GM19468 (cell line): ENCODE data around the gene NME8.
"Not testable (repeated sequence)": the region's sequence is repeated elsewhere in the genome, so short reads cannot be mapped to it uniquely, and the experiment has no call there.

ENCODE experiments used
- ATAC-seq: cut with Tn5 transposase; IDR thresholded peaks from one replicate; pipeline ENCODE4 v1.9.1; 2021; ENCODE audit warnings: mild to moderate bottlenecking, moderate library complexity, moderate number of reproducible peaks; ENCODE audit not compliant: unreplicated experiment; ENCODE audit errors: extremely low read depth

The NME8 gene

GRCh38 chr7:37848297-37848696 is at the start of gene NME8:
Gene NME8 (plus strand): TSS chr7:37848597. CDS start chr7:37850267, 1,670 bp downstream.
- no peak for ATAC-seq

- no peak for ATAC-seq
Observed at GRCh38 chr7:37806152-37806551, 42.2 kb upstream of the NME8 start.

GRCh38 chr7:37812161-37812580 is 36.2 kb upstream of the NME8 start:
- ATAC-seq, result not testable (repeated sequence)

GRCh38 chr7:37815671-37816371 is 32.6 kb upstream of the NME8 start:
- no peak for ATAC-seq

GRCh38 chr7:37816922-37817590 is 31.3 kb upstream of the NME8 start:
- no peak for ATAC-seq

GRCh38 chr7:37817591-37817960 is 30.8 kb upstream of the NME8 start:
- no peak for ATAC-seq

GRCh38 chr7:37817996-37818720 is 30.2 kb upstream of the NME8 start:
- no peak for ATAC-seq

- ATAC-seq, result peak; percentile 73
Observed at GRCh38 chr7:37820708-37821468, 27.5 kb upstream of the NME8 start.

GRCh38 chr7:37822946-37823345 is 25.5 kb upstream of the NME8 start:
- no peak for ATAC-seq

GRCh38 chr7:37823557-37823956 is 24.8 kb upstream of the NME8 start:
- no peak for ATAC-seq

GRCh38 chr7:37825038-37825437 is 23.4 kb upstream of the NME8 start:
- no peak for ATAC-seq

GRCh38 chr7:37826825-37827224 is 21.6 kb upstream of the NME8 start:
- ATAC-seq, result no peak

- ATAC-seq, result no peak
Observed at GRCh38 chr7:37831244-37831643, 17.2 kb upstream of the NME8 start.

GRCh38 chr7:37832194-37832593 is 16.2 kb upstream of the NME8 start:
- peak; percentile 91 for ATAC-seq

GRCh38 chr7:37833107-37833817 is 15.1 kb upstream of the NME8 start:
- no peak for ATAC-seq

- ATAC-seq, result no peak
Observed at GRCh38 chr7:37833818-37834146, 14.6 kb upstream of the NME8 start.

- ATAC-seq, result no peak
Observed at GRCh38 chr7:37853468-37853867, 5.1 kb downstream of the NME8 start.

- no peak for ATAC-seq
Observed at GRCh38 chr7:37882086-37882485, 33.7 kb downstream of the NME8 start.

- ATAC-seq, result no peak
Observed at GRCh38 chr7:37893359-37893758, 45.0 kb downstream of the NME8 start.

- no peak for ATAC-seq
Observed at GRCh38 chr7:37894671-37895070, 46.3 kb downstream of the NME8 start.
